ENCODE data around the gene ADRA2C. TPM values are rescaled to one million over a fixed set of nuclear protein-coding genes. Genes with fewer than 3 reads are reported as not detected.

The ADRA2C gene
- total RNA-seq, 4 donors from 2014 or later = 2.3 to 14.9 (median 6.5) TPM

GRCh38 chr4:3760346-3760745 lies 5.8 kb upstream of the ADRA2C start:
- DNase-seq (ENCODE audit: low spot score in 2 of 2) = no peak
- TF ChIP-seq POLR2A (IDR thresholded peaks at IDR 0.05) = no peak
- TF ChIP-seq, protein P1, sequence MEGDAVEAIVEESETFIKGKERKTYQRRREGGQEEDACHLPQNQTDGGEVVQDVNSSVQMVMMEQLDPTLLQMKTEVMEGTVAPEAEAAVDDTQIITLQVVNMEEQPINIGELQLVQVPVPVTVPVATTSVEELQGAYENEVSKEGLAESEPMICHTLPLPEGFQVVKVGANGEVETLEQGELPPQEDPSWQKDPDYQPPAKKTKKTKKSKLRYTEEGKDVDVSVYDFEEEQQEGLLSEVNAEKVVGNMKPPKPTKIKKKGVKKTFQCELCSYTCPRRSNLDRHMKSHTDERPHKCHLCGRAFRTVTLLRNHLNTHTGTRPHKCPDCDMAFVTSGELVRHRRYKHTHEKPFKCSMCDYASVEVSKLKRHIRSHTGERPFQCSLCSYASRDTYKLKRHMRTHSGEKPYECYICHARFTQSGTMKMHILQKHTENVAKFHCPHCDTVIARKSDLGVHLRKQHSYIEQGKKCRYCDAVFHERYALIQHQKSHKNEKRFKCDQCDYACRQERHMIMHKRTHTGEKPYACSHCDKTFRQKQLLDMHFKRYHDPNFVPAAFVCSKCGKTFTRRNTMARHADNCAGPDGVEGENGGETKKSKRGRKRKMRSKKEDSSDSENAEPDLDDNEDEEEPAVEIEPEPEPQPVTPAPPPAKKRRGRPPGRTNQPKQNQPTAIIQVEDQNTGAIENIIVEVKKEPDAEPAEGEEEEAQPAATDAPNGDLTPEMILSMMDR (IDR thresholded peaks at IDR 0.05) = no peak

DNA sequence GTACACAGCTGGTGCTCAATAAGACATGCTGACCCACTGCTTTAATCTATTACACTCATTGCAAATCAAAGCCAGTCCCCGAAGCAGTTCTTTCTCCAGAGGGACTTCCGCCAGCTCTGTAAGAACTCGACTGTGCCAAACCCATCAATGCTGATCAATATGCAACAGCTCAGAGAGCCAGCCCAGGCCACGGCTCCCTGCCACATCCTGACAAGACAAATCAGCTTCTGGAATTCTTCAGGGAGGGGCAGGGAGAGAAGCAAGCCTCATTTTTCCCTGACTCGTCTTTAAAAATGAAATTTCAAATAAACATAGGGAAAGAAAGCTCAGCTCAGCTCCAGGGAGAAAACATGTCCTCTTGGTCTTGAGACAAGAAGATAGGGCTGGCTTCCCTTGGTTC lies 5.3 kb upstream of the ADRA2C start:
- DNase-seq (ENCODE audit: low spot score in 2 of 2) = no peak
- intact Hi-C loops (cut with DNase I; ENCODE audit: low total_unique reads) = no loop called here
- H3K4me3 ChIP-seq (ENCODE audit: low read depth, poor library complexity, severe bottlenecking) = no peak overlapping the region
- TF ChIP-seq, protein P1 (IDR thresholded peaks at IDR 0.05) = no peak
- no peak for TF ChIP-seq POLR2A (IDR thresholded peaks at IDR 0.05)
- WGBS, 2 donors = 31 to 35% methylated on average over 5 of the region's 5 CpGs

More at GRCh38 chr4:3760346-3760745, 5.8 kb upstream of the ADRA2C start:
- WGBS, 2 donors = 83 to 89% methylated on average over 4 to 8 of the region's 10 CpGs
- intact Hi-C loops (cut with DNase I; ENCODE audit: low total_unique reads) = no loop called here
- H3K4me3 ChIP-seq (ENCODE audit: low read depth, poor library complexity, severe bottlenecking) = no peak overlapping the region

DNA sequence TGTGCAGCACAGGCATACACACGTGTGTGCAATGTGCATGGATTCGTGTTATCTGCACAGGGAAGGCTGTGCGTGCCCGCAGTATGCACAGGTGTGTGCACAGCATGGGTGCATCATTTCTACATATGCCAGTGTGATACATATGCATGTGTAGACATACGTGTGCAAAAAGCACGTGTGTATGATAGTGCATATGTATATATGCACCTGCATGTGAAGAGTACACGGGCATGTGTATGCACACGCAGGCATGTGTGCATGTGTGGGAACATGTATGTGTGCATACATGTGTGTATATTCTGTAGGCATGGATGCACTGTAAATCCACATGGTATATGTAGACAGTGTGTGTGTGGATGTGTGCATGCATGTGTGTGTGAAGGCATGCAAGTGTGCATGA lies 3.9 kb upstream of the ADRA2C start:
- intact Hi-C loops (cut with DNase I; ENCODE audit: low total_unique reads) = no loop called here
- 83 to 90% methylated on average over 8 of the region's 8 CpGs for WGBS, 2 donors

DNA sequence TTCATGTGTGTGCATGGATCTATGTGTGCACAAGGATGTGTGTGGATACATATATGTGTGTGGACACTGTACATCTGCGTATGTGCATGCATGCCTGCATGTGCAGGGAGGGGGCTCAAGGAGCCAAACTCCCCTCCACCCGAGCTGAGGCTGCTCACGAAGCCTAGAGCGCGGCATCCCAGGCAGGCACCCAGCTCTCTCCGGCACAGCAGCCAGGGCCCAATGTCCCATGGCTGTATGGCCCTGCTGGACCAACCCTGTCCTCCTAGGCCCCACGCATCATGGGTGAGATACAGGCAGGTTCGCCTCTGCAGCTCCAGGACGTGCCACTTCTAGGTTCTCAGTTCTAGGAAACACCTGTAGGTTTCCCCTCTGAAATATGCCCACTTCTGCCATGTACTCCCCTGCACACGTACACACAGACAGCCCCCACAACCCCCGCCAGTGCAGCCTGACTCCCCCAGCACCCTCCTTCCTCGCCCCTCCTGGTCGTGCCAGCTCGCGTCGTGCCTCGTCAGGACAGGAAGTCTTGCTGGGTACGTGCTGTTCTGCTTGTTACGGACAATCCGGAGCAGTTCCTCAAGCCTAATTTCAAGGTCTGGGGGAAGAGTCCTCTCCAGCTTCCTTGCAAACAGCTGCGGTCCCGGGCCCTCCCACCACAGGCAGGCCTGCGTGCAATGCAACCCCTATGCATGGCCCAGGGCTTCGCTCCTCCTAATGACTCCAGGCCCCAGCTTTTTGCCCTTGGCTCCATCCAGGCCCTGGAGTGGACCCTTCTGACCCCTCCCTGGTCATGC lies 3.2 kb upstream of the ADRA2C start:
- no peak for TF ChIP-seq POLR2A (IDR thresholded peaks at IDR 0.05)
- TF ChIP-seq, protein P1 (IDR thresholded peaks at IDR 0.05) = no peak
- intact Hi-C loops (cut with DNase I; ENCODE audit: low total_unique reads) = no loop called here
- WGBS, 2 donors = 56 to 68% methylated on average over 24 of the region's 24 CpGs
- no peak for DNase-seq (ENCODE audit: low spot score in 2 of 2)
- H3K4me3 ChIP-seq (ENCODE audit: low read depth, poor library complexity, severe bottlenecking) = no peak overlapping the region

More for the DNA sequence above, 3.9 kb upstream of the ADRA2C start:
- DNase-seq (ENCODE audit: low spot score in 2 of 2) = no peak
- no peak overlapping the region for H3K4me3 ChIP-seq (ENCODE audit: low read depth, poor library complexity, severe bottlenecking)
- TF ChIP-seq, protein P1 (IDR thresholded peaks at IDR 0.05) = no peak
- no peak for TF ChIP-seq POLR2A (IDR thresholded peaks at IDR 0.05)

GRCh38 chr4:3765271-3766035 lies 732 bp upstream of the ADRA2C start:
- no peak overlapping the region for H3K4me3 ChIP-seq (ENCODE audit: low read depth, poor library complexity, severe bottlenecking)
- 0 to 3% methylated on average over 10 to 69 of the region's 101 CpGs for WGBS, 2 donors
- no peak for DNase-seq (ENCODE audit: low spot score in 2 of 2)
- intact Hi-C loops (cut with DNase I; ENCODE audit: low total_unique reads) = no loop called here
- TF ChIP-seq, protein P1 (IDR thresholded peaks at IDR 0.05) = no peak
- TF ChIP-seq POLR2A (IDR thresholded peaks at IDR 0.05) = no peak

Measured in lower leg skin (tissue), 4 donors.